GM13976 (cell line): ENCODE measurements around the gene PLD6.

ENCODE experiments used
- DNase-seq: peaks from one replicate; pipeline ENCODE4 v3.0.0; 2012; ENCODE audit warnings: low spot score
- in situ Hi-C: fragments of 300-500 bp; cut with MboI; formaldehyde crosslinking; loops from one replicate; pipeline ENCODE4 v1.12.0; 2022; ENCODE audit warnings: low sequenced_read_pairs, mixed read lengths, inconsistent platforms; ENCODE audit not compliant: unreplicated experiment
- TF ChIP-seq, protein P1 (sequence below): IDR thresholded peaks from 2 replicates; pipeline ENCODE4 v1.5.1; 2012; ENCODE audit warnings: borderline replicate concordance, mild to moderate bottlenecking; ENCODE audit not compliant: insufficient read depth; ENCODE audit errors: extremely low read depth, missing control alignments, control extremely low read depth

Gene PLD6

DNA sequence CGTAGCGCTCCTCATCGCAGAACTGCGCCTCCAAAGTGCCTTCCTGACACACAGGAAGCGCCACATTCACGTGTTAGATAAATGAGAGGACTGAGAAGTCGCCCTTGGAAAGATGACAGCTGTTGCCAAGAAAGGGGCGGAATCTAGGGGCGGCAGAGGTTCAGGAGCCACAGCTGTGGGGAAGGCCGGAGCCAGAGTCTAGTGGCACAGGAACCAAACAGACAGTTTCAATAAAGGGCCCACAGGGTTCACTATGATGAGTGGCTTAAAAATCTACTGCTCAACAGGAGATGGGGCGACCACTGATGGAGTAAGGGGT, 26.1 kb upstream of the PLD6 start:
- in situ Hi-C loops, result no loop called here
- DNase-seq, result no peak
- TF ChIP-seq, protein P1, sequence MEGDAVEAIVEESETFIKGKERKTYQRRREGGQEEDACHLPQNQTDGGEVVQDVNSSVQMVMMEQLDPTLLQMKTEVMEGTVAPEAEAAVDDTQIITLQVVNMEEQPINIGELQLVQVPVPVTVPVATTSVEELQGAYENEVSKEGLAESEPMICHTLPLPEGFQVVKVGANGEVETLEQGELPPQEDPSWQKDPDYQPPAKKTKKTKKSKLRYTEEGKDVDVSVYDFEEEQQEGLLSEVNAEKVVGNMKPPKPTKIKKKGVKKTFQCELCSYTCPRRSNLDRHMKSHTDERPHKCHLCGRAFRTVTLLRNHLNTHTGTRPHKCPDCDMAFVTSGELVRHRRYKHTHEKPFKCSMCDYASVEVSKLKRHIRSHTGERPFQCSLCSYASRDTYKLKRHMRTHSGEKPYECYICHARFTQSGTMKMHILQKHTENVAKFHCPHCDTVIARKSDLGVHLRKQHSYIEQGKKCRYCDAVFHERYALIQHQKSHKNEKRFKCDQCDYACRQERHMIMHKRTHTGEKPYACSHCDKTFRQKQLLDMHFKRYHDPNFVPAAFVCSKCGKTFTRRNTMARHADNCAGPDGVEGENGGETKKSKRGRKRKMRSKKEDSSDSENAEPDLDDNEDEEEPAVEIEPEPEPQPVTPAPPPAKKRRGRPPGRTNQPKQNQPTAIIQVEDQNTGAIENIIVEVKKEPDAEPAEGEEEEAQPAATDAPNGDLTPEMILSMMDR, result no peak

DNA sequence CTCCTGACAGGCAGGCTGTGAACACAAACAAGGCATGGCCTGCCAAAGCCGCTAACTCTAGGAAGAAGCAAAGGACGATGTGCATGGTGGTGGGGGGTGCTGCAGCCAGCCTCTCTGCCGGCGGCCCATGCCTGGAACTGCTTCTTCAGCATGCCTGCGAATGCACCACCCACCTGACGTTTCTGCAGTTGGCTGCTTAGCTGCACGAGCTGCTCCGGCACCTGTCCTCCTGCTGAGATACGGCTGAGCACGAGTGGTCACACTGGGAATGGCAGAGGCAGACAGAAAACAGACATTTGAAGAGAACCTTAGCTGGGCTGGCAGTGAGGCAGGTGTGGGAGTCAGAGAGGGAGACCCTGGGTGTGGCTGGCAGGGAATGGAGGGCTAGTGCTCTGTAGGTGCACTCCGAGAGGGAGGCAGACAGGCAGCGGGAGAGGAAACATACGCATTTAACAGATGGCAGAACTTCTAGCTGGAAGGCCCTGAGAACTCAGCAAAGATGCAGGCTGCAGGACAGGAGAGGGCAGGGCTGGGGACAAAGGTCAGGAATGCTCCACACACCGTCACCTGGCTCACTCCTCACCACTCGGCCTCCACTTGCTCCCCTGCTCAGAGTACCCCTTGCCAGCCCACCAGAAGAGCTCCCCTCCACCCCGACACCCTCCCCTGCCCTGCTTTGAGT, 25.6 kb upstream of the PLD6 start:
- DNase-seq, result no peak
- in situ Hi-C loops, result no loop called here
- TF ChIP-seq, protein P1, result no peak

DNA sequence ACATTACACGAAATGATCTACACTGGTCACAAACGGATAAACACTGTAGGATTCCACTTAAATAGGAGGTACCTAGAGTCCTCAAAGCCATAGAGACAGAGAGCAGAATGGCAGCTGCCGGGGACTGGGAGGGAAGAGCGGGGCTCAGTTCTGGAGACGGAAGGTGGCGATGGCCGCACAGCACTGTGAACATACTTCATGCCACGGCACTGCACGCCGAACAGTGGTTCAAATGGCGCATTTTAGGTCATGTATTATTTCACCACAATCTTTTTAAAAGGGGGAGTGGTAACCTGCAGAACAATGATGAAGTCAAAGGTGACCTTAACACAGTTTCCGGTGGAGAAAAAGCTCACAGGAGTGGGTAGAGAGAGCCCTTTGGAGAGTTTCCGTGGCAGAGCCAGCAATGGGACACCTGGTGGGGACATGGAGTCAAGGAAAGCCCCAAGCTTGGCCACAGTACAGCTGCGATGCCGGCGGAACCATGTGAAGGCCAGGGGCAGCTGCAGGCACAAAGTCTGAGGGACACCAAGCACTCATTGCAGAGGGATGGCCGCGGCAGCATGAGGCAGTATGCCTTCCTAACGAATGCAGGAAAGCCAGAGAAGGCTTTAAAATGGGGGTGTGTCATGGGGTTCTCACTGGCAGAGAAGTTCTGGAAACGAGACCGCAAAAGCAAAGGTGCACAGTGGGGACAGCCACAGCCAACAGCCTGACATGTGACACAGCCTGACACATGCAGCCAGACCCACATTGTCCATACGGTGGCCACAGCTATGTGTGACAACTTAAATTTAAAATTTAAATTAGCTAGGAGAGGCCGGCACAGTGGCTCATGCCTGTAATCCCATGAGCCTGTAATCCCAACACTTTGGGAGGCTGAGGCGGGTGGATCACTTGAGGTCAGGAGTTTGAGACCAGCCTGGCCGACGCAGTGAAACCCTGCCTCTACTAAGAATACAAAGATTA, 23.6 kb upstream of the PLD6 start:
- DNase-seq, result no peak
- in situ Hi-C loops, result no loop called here
- TF ChIP-seq, protein P1, result no peak

DNA sequence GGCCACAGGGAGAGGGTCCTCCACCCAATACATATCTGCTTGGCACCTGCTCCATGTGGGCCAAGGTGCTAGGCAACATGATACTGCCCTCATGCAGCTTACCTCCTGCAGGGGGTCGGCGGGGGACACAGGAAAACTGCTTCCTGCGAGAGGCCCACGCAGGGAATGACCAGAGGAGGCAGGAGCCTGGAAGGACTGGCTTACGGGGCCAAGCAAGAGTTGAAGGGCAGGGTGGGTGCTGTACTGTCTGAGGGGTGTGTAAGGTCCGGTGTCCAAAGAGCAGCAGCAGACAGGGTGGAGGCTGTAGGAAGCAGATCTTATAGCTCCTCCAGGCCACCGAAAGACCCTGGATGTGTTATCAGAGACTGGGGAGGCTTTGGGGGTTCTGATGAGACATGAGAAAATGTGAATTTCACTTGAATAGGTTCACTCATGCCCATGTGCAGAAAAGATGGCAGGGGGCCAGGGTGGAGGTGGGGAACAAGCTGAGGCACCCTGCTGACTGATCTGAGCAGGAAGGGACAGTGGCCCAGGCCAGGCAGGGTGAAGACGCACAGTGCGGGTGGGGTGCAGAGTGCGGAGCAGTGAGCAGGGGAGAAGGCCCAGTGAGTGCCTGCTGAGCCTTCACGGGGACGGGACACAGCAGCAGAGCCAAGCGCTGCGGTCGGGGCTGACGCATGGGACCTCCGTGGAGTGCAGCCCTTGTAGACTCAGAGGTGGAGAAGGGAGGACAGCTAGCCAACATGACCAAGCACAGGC, 22.6 kb upstream of the PLD6 start:
- TF ChIP-seq, protein P1, result no peak
- in situ Hi-C loops, result no loop called here
- no peak for DNase-seq

DNA sequence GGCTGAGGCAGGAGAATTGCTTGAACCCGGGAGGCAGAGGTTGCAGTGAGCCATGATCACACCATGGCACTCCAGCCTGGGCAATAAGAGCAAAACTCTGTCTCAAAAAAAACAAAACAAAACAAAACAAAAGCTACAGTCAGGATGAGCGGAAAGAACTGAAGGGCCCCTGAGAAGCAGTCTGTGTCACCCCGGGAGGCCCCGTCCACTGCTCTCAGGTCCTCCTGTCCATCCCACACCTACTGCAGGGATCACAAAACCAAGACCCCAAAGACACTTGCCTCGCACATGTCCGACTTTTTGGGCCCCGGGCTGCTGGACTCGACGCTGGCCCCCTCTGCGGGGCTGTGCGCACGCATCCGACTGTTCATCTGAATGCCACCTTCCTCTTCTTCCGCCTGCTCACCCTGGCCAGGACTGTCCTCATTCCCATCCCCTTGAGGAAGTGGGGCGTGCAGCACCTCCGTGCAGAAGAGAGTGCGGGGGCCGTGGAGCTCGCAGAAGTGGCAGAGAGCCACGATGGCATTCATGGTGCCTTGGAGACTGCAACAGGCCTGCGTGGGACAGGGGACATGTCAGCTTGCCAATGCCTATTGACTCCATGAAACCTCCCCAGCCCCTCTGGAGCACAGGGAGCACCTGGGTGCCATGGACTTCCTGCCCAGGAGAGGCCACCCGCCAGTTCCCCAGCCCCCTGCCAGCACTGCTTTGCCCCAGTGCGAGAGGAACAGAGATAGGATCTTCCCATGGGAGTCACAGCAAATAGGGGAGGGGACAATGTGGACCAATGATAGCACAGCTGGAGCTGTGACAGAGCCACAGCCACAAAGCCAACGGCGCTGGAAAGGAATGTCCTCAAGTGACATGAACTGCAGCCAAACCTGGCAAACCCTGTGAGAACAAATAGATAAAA, 21.7 kb upstream of the PLD6 start:
- TF ChIP-seq, protein P1, result no peak
- no peak for DNase-seq
- in situ Hi-C loops, result no loop called here
